HEK293 (cell line): Measurements from ENCODE around the gene SMIM43.

Experiments used
- CTCF ChIA-PET: fragments of 350-600 bp; formaldehyde crosslinking; extraction: SDS; loops from one replicate; lab custom pipeline; 2021; ENCODE audit warnings: antibody characterized with exemption; lab: Yijun Ruan, JAX
- POLR2A ChIA-PET: fragments of 300-600 bp; formaldehyde crosslinking; extraction: SDS; loops from one replicate; lab custom pipeline; 2020; ENCODE audit warnings: antibody characterized with exemption, inconsistent platforms; lab: Yijun Ruan, JAX
- H3K27ac ChIP-seq: fragments of 200-500 bp; sonication (Bioruptor generic); 2 replicates; pipeline ENCODE4 v1.5.1; 2014; ENCODE audit warnings: low read depth, low read length, control low read depth, inconsistent platforms; ENCODE audit errors: extremely low read depth
- H3K36me3 ChIP-seq, 2 experiments: fragments of 200-500 bp in 1 of 2; sonication (Bioruptor generic) in 1 of 2; 1 replicate in 1 of 2; 2 replicates in 1 of 2; pipeline ENCODE4 v1.5.1; 2014 to 2017; ENCODE audit warnings: inconsistent platforms in 2 of 2, low read length in 2 of 2; ENCODE audit not compliant: control insufficient read depth in 2 of 2, insufficient read depth in 1 of 2
- H3K4me1 ChIP-seq: fragments of 200-500 bp; sonication (Bioruptor generic); 2 replicates; pipeline ENCODE4 v1.5.1; 2014; ENCODE audit warnings: mild to moderate bottlenecking, low read length, inconsistent platforms; ENCODE audit not compliant: control insufficient read depth, insufficient read depth
- H3K4me3 ChIP-seq: 2 replicates; pipeline ENCODE4 v1.5.1; 2011; ENCODE audit warnings: low read depth, mild to moderate bottlenecking, control low read depth, low read length, moderate library complexity
- H3K9me3 ChIP-seq: fragments of 200-500 bp; sonication (Bioruptor generic); 2 replicates; pipeline ENCODE4 v1.5.1; 2014; ENCODE audit warnings: low read depth, low read length, inconsistent platforms; ENCODE audit not compliant: control insufficient read depth, insufficient read depth
- BCL11A ChIP-seq: fragments of 450-650 bp; formaldehyde crosslinking; IDR thresholded peaks from 2 replicates; pipeline ENCODE4 v1.5.1; 2016; ENCODE audit warnings: low read depth, missing biosample characterization, missing genetic modification characterization
- ZBTB1 ChIP-seq: fragments of 450-650 bp; formaldehyde crosslinking; IDR thresholded peaks from 2 replicates; pipeline ENCODE4 v1.5.1; 2016; ENCODE audit warnings: missing biosample characterization, missing genetic modification characterization
- ZBTB17 ChIP-seq: fragments of 450-650 bp; formaldehyde crosslinking; IDR thresholded peaks from 2 replicates; pipeline ENCODE4 v1.5.1; 2016; ENCODE audit warnings: missing biosample characterization, missing genetic modification characterization
- ZIC2 ChIP-seq: fragments of 450-650 bp; formaldehyde crosslinking; IDR thresholded peaks from 2 replicates; pipeline ENCODE4 v1.5.1; 2016; ENCODE audit warnings: missing biosample characterization, missing genetic modification characterization
- ZNF121 ChIP-seq: fragments of 450-650 bp; formaldehyde crosslinking; IDR thresholded peaks from 2 replicates; pipeline ENCODE4 v1.5.1; 2016; ENCODE audit warnings: missing biosample characterization, missing genetic modification characterization
- ZNF16 ChIP-seq: fragments of 450-650 bp; formaldehyde crosslinking; IDR thresholded peaks from 2 replicates; pipeline ENCODE4 v1.5.1; 2016; ENCODE audit warnings: low read depth, missing biosample characterization, missing genetic modification characterization
- ZNF202 ChIP-seq: fragments of 450-650 bp; formaldehyde crosslinking; IDR thresholded peaks from 2 replicates; pipeline ENCODE4 v1.5.1; 2016; ENCODE audit warnings: missing biosample characterization, missing genetic modification characterization, borderline replicate concordance
- ZNF214 ChIP-seq: fragments of 450-650 bp; formaldehyde crosslinking; IDR thresholded peaks from 2 replicates; pipeline ENCODE4 v1.5.1; 2017; ENCODE audit warnings: missing biosample characterization, mild to moderate bottlenecking, missing genetic modification characterization, borderline replicate concordance
- ZNF362 ChIP-seq: fragments of 450-650 bp; formaldehyde crosslinking; IDR thresholded peaks from 2 replicates; pipeline ENCODE4 v1.5.1; 2016; ENCODE audit warnings: missing biosample characterization, missing genetic modification characterization
- ZSCAN30 ChIP-seq: fragments of 450-650 bp; IDR thresholded peaks from 2 replicates; pipeline ENCODE4 v1.5.1; 2018; ENCODE audit warnings: missing biosample characterization, mild to moderate bottlenecking, missing genetic modification characterization, moderate library complexity
- TF ChIP-seq, protein P1 (sequence below): fragments of 450-650 bp; formaldehyde crosslinking; IDR thresholded peaks from 2 replicates; pipeline ENCODE4 v1.5.1; 2016; ENCODE audit warnings: missing biosample characterization, missing genetic modification characterization
- TF ChIP-seq, protein P2 (sequence below): fragments of 450-650 bp; formaldehyde crosslinking; IDR thresholded peaks from 2 replicates; pipeline ENCODE4 v1.5.1; 2016; ENCODE audit warnings: missing biosample characterization, missing genetic modification characterization
- TF ChIP-seq, protein P3 (sequence below): fragments of 450-650 bp; formaldehyde crosslinking; IDR thresholded peaks from 2 replicates; pipeline ENCODE4 v1.5.1; 2016; ENCODE audit warnings: missing biosample characterization, missing genetic modification characterization
- TF ChIP-seq, protein P4 (sequence below): fragments of 450-650 bp; IDR thresholded peaks from 2 replicates; pipeline ENCODE4 v1.5.1; 2018; ENCODE audit warnings: missing biosample characterization, mild to moderate bottlenecking, missing genetic modification characterization
- TF ChIP-seq, protein P5 (sequence below): fragments of 450-650 bp; formaldehyde crosslinking; IDR thresholded peaks from 2 replicates; pipeline ENCODE4 v1.5.1; 2016; ENCODE audit warnings: missing biosample characterization, missing genetic modification characterization, borderline replicate concordance

The SMIM43 gene

GRCh38 chr4:121760205-121760604 is 4.8 kb downstream of the SMIM43 start:
- CTCF ChIA-PET, result interaction anchor here (0.6 to 0.9 kb wide), 2 partner anchors 23 to 54 kb away, joined by 3 read pairs; no protein-coding TSS in a partner anchor
- Histone ChIP-seq H3K36me3 (no peaks in the 10 kb centered on the region), H3K4me3 (no peak overlapping the region), H3K27ac (no peak overlapping the region), H3K9me3 (no peaks in the 10 kb centered on the region), H3K4me1 (no peaks in the 10 kb centered on the region)
- TF ChIP-seq, protein P1, sequence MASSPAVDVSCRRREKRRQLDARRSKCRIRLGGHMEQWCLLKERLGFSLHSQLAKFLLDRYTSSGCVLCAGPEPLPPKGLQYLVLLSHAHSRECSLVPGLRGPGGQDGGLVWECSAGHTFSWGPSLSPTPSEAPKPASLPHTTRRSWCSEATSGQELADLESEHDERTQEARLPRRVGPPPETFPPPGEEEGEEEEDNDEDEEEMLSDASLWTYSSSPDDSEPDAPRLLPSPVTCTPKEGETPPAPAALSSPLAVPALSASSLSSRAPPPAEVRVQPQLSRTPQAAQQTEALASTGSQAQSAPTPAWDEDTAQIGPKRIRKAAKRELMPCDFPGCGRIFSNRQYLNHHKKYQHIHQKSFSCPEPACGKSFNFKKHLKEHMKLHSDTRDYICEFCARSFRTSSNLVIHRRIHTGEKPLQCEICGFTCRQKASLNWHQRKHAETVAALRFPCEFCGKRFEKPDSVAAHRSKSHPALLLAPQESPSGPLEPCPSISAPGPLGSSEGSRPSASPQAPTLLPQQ (tag by site-specific recombination), result no peak
- TF ChIP-seq ZBTB17 (tag by site-specific recombination), result no peak
- TF ChIP-seq, protein P2, sequence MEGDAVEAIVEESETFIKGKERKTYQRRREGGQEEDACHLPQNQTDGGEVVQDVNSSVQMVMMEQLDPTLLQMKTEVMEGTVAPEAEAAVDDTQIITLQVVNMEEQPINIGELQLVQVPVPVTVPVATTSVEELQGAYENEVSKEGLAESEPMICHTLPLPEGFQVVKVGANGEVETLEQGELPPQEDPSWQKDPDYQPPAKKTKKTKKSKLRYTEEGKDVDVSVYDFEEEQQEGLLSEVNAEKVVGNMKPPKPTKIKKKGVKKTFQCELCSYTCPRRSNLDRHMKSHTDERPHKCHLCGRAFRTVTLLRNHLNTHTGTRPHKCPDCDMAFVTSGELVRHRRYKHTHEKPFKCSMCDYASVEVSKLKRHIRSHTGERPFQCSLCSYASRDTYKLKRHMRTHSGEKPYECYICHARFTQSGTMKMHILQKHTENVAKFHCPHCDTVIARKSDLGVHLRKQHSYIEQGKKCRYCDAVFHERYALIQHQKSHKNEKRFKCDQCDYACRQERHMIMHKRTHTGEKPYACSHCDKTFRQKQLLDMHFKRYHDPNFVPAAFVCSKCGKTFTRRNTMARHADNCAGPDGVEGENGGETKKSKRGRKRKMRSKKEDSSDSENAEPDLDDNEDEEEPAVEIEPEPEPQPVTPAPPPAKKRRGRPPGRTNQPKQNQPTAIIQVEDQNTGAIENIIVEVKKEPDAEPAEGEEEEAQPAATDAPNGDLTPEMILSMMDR (tag by site-specific recombination), result no peak
- no peak for TF ChIP-seq ZNF362 (tag by site-specific recombination)
- TF ChIP-seq ZNF214 (tag by site-specific recombination), result no peak
- TF ChIP-seq ZBTB1 (tag by site-specific recombination), result no peak
- no peak for TF ChIP-seq ZSCAN30
- TF ChIP-seq, protein P3, sequence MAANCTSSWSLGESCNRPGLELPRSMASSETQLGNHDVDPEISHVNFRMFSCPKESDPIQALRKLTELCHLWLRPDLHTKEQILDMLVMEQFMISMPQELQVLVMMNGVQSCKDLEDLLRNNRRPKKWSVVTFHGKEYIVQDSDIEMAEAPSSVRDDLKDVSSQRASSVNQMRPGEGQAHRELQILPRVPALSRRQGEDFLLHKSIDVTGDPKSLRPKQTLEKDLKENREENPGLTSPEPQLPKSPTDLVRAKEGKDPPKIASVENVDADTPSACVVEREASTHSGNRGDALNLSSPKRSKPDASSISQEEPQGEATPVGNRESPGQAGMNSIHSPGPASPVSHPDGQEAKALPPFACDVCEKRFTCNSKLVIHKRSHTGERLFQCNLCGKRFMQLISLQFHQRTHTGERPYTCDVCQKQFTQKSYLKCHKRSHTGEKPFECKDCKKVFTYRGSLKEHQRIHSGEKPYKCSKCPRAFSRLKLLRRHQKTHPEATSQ (tag by site-specific recombination), result no peak
- no peak for TF ChIP-seq ZNF16 (tag by site-specific recombination)
- TF ChIP-seq ZNF202 (tag by site-specific recombination), result no peak
- TF ChIP-seq ZIC2 (tag by site-specific recombination), result no peak
- TF ChIP-seq, protein P4, sequence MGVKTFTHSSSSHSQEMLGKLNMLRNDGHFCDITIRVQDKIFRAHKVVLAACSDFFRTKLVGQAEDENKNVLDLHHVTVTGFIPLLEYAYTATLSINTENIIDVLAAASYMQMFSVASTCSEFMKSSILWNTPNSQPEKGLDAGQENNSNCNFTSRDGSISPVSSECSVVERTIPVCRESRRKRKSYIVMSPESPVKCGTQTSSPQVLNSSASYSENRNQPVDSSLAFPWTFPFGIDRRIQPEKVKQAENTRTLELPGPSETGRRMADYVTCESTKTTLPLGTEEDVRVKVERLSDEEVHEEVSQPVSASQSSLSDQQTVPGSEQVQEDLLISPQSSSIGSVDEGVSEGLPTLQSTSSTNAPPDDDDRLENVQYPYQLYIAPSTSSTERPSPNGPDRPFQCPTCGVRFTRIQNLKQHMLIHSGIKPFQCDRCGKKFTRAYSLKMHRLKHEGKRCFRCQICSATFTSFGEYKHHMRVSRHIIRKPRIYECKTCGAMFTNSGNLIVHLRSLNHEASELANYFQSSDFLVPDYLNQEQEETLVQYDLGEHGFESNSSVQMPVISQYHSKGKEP (tag by site-specific recombination), result no peak
- no peak for TF ChIP-seq ZNF121 (tag by site-specific recombination)
- TF ChIP-seq BCL11A (tag by site-specific recombination), result no peak
- TF ChIP-seq, protein P5, sequence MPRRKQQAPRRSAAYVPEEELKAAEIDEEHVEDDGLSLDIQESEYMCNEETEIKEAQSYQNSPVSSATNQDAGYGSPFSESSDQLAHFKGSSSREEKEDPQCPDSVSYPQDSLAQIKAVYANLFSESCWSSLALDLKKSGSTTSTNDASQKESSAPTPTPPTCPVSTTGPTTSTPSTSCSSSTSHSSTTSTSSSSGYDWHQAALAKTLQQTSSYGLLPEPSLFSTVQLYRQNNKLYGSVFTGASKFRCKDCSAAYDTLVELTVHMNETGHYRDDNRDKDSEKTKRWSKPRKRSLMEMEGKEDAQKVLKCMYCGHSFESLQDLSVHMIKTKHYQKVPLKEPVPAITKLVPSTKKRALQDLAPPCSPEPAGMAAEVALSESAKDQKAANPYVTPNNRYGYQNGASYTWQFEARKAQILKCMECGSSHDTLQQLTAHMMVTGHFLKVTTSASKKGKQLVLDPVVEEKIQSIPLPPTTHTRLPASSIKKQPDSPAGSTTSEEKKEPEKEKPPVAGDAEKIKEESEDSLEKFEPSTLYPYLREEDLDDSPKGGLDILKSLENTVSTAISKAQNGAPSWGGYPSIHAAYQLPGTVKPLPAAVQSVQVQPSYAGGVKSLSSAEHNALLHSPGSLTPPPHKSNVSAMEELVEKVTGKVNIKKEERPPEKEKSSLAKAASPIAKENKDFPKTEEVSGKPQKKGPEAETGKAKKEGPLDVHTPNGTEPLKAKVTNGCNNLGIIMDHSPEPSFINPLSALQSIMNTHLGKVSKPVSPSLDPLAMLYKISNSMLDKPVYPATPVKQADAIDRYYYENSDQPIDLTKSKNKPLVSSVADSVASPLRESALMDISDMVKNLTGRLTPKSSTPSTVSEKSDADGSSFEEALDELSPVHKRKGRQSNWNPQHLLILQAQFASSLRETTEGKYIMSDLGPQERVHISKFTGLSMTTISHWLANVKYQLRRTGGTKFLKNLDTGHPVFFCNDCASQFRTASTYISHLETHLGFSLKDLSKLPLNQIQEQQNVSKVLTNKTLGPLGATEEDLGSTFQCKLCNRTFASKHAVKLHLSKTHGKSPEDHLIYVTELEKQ (tag by site-specific recombination), result no peak
- POLR2A ChIA-PET, result no interaction called here
